NCI-H2196 (cell line): Measurements from ENCODE around the gene CTNNA2.

ENCODE experiments used
- DNase-seq: peaks from one replicate; lab custom pipeline; 2025; ENCODE audit not compliant: unreplicated experiment; lab: John Stamatoyannopoulos, UW

The CTNNA2 gene

GRCh38 chr2:79702905-79703304 lies 190.1 kb downstream of the CTNNA2 start:
- DNase-seq = no peak

GRCh38 chr2:79711098-79711497 lies 198.2 kb downstream of the CTNNA2 start:
- DNase-seq = no peak

GRCh38 chr2:79713131-79713785 lies 200.4 kb downstream of the CTNNA2 start:
- no peak for DNase-seq

GRCh38 chr2:79714283-79714682 lies 201.4 kb downstream of the CTNNA2 start:
- no peak for DNase-seq

- DNase-seq = no peak
Observed at GRCh38 chr2:79715338-79715737, 202.5 kb downstream of the CTNNA2 start.

DNA sequence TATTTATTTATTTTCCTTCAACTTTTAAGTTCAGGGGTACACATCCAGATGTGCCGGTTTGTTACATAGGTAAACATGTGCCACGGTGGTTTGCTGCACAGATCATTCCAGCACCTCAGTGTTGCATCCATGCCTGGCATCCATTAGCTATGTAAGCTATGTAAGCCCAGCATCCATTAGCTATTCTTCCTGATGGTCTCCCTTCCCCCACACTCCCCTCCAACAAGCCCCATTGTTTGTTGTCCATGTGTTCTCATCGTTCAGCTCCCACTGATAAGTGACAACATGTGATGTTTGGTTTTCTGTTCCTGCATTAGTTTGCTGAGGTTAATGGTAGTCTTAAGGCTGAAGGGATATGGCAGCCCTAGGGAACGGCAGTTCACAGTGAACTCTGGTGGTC lies 203.4 kb downstream of the CTNNA2 start:
- DNase-seq = no peak

DNA sequence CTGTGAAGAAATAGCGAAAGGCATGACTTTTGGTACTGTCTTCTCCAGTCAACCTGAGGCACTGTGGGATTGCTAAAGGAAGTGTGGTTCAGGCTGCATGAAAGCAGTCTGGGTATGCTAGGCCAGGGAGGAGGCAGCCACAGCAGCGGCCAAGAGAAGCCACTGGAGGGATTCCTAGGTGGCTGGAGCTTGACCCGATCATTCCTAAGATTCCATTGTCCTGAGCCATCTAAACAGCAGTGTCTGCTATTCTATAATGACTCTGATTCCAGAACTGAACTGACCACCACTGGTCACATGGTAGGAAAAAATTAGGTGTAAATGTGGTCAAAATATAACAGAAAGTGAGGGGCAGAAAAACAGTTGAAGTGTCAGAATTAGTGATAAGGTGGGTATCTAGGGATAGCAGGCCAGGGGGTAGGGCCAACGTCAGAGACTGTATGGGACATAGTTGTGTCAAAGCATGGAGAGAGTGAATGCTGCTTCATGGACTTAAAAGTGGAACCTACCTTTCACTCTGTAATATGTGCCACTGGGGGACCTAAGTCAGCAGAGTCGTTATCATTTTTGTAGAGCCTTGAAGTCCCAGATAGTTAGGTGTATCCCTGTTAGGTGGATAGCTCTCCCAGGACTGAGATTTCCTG lies 204.6 kb downstream of the CTNNA2 start:
- DNase-seq = no peak

GRCh38 chr2:79721061-79721460 lies 208.2 kb downstream of the CTNNA2 start:
- DNase-seq = no peak

DNA sequence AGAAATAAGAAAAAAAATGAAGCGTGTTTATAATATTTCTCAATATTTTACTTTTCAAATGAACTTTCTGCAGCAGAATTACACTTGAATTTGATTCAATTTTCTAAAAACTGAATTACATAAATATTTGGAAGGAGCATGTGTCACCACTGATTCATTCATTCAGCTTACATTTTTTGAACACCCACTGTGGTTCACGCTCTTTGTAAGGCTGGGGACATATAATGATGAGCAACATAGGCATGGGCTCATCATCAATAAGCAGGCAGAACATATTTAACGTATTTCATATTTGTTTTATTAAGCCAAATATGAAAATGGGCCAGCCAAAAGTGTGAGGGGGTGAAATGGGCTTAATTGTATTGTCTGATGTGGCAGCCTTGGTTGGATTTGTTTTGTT lies 209.1 kb downstream of the CTNNA2 start:
- no peak for DNase-seq

DNA sequence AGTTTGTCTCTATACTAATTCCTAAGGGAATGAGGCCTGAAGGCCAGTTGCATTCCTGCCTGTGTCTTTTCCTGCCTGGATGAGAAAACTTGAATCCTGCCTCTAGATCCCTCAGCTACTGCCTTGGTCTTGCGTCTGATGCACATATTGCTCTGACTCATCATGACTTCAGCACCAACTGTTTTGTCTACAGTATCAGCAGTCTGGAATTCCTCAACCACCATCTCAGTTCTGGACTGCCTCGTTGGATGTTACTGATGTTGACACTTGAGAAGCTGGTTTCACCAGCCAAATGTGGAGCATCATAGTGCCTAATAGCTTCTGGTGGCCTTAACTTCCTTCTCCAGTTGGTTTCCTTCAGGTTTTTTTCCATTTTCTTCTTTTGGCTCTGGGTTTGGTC lies 211.0 kb downstream of the CTNNA2 start:
- DNase-seq = no peak

DNA sequence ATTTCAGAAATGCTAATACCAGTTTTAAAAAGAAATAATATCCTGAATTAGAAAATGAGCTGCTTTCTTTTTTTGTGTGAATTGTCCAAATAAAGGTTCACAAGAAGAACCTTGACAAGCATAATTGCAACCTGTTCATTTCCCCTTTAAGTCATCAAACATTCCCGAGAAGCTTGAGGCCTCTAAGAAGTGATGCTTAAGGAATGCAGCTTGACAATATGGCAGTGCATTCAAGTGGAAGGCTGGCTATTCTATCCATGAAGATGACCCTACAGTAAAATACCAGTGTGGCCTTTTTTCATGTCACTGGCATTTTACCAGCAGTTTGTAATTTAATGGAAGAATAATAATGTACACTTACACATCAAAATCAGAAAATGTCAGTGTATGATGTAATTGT lies 216.7 kb downstream of the CTNNA2 start:
- no peak for DNase-seq

- DNase-seq = no peak
Observed at GRCh38 chr2:79734518-79734917, 221.7 kb downstream of the CTNNA2 start.

- DNase-seq = no peak
Observed at GRCh38 chr2:79740879-79741443, 228.1 kb downstream of the CTNNA2 start.

GRCh38 chr2:79750321-79750720 lies 237.5 kb downstream of the CTNNA2 start:
- no peak for DNase-seq

GRCh38 chr2:79757526-79757925 lies 244.7 kb downstream of the CTNNA2 start:
- DNase-seq = no peak

GRCh38 chr2:79758042-79758441 lies 245.2 kb downstream of the CTNNA2 start:
- DNase-seq = no peak

- DNase-seq = no peak
Observed at GRCh38 chr2:79758749-79759282, 246.0 kb downstream of the CTNNA2 start.

- DNase-seq = no peak
Observed at GRCh38 chr2:79770926-79771325, 258.1 kb downstream of the CTNNA2 start.

DNA sequence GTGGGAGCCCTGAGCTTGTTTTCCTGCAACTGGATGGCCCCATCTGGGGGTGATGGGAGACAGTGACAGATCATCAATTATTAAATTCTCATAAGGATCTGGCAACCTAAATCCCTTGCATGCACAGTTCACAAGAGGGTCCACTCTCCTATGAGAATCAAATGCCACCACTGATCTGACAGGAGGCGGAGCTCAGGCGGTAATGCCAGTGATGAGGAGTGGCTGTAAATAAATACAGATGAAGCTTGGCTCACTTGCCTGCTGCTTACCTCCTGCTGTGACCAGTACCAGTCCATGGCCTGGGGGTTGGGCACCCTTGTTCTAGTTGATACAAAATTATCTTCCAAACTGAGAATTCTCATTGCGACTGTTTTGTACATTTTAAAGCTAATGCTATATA lies 258.6 kb downstream of the CTNNA2 start:
- no peak for DNase-seq

DNA sequence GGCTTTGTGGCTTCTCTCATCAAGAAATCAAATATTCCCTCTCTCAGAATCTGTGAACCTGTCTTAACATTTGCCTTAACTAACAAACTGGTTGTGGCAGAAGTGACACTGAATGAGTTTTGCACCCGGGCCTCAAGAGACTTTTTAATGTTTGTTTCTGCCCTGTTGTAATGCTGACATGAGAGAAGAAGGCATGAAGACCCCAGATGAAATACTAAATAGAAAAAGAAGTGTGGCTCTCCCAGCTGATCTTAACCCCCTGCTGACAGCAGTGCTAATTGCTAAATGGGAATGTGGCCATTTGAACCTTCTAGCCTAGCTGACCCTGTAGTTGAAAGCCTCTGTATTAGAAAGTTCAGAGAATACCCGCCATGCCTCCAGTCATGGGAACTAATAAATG lies 261.2 kb downstream of the CTNNA2 start:
- no peak for DNase-seq

GRCh38 chr2:79776461-79776860 lies 263.6 kb downstream of the CTNNA2 start:
- no peak for DNase-seq

- no peak for DNase-seq
Observed at GRCh38 chr2:79780781-79781180, 267.9 kb downstream of the CTNNA2 start.
